NOMO-1 (cell line): ENCODE measurements around the gene SLIT3.
A peak's percentile ranks its signal among the peaks of the same experiment; 100 is the strongest.

ENCODE experiments used
- DNase-seq, 2 experiments: peaks; one replicate each; lab custom pipeline; 2025; ENCODE audit not compliant: unreplicated experiment in 2 of 2; lab: John Stamatoyannopoulos, UW

The SLIT3 gene

DNA sequence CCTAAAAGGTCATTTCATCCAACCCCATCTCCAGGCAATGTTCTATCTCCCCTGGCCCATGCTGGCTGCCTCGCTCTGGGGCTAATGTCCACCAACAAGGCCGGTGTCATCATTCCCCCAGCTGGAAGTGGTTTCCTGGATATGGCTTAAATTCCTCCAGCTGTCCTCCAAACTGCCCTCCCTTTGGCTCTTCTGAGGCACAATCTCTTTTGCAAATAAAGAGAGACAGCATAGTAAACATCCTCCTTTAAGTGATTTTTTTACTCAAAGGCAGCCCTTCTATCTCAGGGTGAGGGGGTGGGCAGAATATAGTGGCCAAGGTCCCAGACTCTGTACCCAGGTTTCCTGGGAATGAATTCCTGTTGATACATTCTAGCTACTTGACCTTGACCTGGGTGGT is 604.3 kb downstream of the SLIT3 start:
- DNase-seq: no peak

DNA sequence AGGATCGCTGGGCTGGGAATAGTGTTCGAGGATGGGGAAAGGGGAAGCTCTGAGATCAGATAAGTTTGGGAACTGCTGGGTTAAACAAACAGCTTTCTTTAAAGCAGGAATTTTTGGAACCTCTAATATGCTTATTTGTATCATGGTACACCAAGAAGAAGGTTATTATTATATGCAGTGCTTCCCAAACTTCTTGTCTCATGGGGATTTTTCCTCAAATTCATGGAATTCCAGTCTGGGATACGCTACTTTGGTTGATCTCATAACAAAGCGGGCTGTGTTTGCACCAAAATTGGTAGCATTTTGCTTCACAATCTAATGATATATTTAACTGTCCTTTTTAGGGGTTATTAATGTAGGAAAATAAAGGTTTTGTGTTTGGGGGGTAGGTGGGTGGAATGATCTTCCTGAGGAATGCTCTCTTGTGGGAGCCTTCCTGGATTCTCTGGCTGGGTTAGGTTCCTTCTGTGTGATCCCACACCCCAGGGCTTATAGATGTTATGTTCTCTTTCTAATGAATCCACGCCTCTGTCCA is 605.6 kb downstream of the SLIT3 start:
- DNase-seq: no peak

DNA sequence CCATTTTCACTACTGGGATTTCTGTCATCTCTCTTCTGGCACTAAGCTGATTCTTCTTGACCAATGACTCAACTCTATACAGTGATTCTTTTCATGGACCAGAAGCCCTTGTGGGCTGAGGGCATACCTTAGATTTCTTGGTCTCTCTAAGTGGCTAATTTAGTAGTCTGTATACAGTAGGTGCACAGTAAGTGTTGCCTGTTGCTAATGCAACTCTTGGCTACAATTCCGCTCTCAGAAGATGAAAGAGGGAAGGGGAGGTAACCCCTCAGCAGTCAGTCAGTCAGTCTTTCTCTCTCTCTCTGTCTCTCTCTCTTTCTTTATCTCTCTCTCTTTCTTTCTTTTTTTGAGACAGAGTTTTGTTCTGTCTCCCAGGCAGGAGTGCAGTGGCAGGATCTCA is 606.6 kb downstream of the SLIT3 start:
- no peak for DNase-seq

DNA sequence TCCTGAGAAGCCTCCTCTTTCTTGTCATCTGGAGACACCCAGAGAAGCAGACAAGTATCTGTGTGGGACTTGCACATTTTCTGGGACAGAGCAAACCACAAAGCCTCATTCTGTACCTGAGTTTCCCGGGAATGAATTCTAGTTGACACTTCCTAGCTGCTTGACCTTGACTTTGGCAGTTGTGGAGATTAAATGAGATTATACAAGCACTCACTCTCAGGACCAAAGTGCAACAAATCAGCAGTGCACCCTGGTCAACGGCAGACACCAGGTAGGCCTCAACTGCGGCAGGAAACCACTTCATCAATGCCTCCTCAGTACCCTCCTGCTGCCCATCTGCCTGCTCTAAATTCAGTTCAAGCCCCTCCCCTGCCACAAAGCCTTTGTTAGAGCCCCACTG is 607.1 kb downstream of the SLIT3 start:
- no peak for DNase-seq

DNA sequence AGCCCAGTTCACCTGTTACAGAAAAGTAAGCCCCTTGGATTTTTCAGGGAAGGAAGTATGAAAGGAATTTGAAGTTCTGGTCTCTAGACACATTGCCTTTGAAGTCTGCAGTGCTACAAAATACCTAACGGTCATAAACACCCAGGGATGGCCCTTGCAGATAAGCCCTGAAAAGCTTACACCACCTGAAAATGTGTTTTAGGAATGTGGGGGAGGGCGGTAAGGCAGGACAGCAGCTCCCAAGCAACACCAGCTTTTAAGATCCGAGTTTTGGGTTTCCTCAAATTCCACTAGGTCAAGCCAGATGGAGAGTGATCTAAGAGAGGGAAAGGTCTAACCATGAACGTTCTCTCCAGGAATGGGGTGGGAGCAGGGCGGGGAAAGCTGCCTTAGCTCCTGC is 607.6 kb downstream of the SLIT3 start:
- no peak for DNase-seq

DNA sequence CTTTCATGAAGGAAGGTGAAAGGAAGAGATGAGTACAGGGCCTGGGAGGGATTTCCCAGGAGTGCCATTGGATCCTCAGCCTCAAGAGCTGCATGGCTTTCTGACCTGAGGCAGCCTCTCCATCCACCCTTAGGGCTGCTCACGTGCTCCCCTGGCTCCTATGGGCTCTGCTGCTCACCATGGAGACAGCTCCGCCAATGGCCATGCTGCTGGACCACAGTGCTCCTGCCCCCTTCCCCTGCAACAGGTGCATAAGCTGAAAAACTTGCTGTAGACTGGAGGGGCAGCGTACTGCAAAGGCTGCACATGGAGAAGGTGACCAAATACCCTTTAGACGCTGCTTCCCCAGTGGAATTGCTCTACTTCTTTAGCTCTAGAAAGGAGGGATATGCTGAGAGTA is 609.0 kb downstream of the SLIT3 start:
- DNase-seq: no peak

DNA sequence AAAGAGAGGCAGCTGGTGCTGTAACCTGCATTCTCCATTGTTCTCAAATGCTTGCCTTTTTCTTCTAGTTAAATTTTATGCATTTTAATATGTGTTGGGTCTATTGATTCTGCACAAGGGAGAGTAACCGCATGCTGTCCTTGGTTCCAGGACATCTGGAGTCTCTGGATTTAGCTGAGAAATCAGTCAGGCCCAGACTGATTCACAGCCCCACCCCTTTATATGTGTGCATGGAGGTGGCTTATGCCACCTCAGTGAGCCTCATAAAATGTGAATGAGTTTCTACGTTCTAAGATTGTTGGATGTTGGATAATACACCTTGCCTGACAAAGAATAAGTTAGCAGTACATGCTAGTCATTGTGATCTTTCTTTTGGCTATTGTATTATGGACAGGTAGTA is 611.7 kb downstream of the SLIT3 start:
- no peak for DNase-seq

DNA sequence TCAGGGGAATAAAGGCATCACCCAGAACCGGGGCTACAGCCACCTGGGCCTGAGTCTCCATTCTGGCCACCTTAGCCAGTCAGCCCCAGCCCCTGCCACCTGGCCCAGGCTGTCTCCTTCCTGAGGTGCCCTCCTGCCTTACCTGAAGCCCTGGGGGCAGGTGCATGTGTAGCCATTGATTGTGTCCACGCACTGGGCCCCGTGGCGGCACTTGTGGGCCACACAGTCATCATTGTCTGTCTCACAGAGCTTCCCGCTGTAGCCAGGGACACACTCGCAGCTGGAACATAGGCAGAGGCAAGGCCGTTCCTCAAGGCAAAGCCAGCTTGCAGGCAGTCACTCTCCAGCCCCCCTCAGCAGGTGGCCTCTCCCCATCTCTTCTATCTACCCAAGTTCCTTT is 614.1 kb downstream of the SLIT3 start:
- no peak for DNase-seq

DNA sequence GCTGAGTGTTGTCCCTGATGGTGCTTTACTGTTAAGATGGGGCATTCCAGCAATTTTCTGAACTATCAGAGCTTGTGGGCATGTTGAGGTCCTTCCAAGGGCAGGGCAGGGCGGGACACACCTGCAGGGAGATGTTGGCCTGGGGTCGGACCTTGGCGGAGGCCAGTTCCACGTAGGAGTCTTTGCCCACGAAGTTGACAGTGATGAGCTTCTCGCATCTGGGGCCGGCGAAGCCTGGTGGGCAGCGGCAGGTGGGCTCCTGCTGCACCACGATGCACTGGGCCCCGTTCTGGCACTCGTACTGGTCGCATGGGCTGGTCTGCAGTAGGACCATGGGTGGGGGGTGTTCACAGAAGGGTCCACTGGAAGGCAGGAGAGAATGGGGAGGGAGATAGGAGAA is 615.4 kb downstream of the SLIT3 start:
- DNase-seq: no peak

DNA sequence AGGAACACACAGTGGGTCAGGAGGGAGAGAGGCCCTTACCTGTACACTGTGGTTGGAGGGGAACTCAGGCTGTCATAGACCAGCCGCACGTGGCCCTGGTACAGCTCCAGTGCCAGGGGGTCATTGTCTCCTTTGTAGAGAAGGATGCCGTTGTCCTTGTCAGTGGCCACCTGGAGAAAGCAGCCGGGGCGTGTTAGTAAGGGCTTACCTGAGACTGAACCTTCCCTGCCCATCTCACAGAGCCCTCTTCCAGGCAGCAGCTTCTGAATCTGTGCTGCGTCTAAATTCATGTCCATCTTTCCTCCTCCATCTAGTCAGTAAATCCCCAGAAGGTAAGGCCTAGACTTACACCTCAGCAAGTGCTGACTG is 617.0 kb downstream of the SLIT3 start:
- DNase-seq: no peak

DNA sequence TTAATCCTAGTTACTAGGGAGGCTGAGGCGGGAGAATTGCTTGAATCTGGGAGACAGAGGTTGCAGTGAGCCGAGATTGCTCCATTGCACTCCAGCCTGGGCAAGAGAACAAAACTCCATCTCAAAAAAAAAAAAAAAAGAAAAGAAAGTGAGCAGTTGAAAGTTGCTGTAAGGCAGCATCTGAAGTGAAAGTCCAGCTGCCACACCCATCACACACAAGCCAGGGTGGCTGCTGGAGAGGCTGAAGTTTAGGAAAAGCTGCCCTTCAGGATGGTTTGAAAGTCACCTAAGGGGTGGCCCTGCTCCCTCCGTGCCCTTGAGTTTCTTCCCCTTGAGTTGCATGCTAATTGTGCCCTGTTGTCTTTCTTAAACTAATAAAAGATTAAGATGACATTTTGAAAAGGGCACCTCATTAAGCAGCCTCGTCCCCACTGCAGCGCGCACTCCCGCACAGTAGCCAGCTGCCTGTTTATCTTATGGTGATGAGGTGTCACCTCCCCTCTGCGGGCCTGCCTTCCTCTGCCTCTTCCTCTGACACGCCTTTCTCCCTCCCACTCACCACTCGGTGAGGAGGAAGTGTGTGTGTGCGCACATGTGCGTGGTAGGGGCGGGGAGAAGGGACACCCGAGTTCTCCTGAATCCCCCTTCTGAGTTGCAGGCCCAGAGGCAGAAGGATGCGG is 617.6 kb downstream of the SLIT3 start:
- DNase-seq: no peak

DNA sequence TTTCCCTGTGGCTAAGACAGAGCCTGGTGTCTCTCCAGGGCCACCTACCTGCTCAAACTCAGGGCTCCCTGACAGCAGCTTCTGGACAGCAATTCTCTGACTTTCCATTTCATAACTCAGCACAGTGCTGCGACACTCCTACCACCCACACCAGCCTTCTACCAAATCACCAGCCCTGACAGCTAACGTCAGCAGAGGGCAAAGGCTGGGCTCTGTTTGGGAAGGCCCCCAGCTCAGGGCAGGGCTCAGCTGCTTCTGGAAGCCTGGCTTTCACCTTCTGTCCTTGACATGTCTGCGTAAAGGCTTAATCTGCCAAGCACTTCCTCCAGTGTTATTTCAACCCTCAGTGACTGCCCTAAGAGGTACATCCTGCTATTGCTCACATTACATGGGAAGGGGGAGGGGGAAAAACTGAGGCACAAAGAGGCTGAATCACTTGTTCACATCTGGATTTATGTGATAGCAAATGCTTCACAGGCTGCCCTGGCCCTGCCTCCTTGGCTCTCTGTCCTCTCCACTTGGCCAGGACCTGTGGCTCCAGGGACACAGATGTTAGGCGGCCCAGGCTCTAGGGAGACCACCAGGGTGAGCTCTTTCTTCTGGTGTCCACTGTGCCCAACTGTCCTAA is 619.3 kb downstream of the SLIT3 start:
- no peak for DNase-seq

DNA sequence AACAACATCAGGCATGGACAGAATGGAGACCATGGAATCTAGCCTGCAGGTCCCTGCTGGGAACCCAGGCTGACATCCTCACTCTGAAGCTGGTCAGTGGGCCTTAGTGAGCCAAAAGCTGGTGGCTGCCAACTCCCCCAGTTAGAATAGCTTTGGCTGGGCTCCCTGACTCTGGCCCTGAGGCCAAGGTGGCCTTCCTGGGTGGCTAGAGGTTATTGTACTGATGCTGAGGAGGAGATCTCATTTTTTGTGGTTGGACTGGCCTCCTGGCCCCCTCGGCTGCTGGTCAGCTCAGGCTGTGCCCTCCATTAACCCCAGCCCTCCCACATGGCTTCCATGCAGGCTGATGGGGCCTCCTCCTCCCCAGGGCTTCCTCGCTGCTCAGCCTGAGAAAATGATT is 620.5 kb downstream of the SLIT3 start:
- no peak for DNase-seq

DNA sequence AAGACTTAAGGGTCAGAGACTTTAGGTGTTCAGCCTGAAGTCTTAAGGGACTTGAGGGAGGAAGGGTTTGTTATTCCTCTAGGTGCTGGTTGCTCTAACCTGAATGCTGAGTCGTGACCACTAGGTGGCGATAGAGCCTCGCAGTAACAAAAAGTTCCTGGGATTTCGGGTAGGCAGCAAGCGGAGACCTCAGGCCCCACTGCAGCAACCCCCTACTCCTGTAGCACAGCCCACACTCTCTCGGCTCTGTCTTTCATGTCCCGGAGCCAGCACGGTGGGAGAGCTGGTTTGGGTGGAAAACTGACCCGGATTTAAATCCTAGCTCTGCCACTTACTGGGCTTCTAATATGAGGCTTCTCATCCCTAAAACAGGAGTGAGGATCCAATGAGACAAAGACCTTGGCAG is 621.4 kb downstream of the SLIT3 start:
- peak in 1 of 2 experiments; percentile 32 for DNase-seq

DNA sequence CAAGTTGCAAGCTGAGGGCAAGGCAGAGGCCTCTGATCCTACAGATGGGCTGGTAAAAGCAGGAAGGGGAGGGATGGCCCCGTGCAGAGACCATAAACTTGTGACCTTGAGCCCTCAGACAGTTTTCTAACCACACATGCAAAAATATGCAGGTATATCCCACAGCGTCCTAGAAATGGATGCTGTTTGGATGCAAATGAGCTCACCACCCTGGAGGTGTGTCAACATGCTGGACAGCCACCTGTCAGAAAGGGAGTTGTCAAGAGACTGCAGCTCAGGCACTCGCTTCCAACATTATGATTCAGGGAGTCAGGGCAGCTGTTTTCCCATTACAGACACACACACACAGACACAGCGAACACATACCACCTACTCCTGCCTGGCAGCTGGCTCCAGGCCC is 624.4 kb downstream of the SLIT3 start:
- DNase-seq: no peak

DNA sequence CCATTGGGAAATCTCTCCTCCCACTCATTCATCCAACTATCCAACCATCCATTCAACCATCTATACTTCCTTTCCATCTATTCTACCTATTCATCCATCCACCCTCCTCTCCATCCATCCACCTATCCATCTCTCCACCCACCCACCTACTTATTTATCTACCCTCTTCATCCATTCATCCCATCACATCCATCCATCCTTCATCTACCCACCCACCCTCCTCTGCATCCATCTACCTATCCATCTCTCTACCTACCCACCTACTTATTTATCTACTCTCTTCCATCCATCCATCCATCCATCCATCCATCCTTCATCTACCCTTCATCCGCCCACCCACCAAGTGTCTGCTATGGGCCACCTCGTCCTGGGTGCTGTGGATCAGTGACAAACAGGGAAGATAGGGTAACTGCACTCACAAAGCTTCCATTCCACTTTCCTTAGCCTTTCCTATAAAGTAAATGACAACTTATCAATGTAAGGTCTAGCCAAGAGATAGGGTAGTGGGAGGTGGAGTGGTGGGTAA is 625.0 kb downstream of the SLIT3 start:
- no peak for DNase-seq

DNA sequence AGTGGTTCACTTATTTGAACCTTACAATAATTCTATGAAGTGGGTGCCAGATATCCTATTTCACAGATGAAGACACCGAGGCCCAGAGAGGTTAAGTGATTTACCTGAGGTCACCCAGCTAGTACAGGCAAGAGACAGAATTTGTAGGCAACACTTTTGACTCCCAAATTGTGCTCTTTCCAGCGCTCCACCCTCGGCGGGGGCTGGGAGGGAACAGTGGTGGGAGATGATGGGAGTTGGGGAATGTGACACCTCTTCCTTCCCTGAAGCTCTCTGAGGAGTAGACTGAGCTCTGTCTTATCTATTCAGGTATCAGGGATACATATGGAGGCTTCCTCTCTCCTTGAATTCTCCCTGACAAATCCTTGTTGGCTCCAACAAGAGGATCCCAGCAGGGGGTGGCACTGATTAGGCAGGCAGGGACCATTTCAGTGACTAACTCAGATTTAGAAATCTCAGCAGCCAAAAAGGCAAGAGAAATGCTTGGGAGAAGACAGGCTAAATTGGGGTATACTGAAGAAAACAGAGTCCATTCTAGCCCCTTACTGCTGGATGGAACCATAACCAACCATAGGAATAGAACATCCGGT is 626.0 kb downstream of the SLIT3 start:
- DNase-seq: no peak

DNA sequence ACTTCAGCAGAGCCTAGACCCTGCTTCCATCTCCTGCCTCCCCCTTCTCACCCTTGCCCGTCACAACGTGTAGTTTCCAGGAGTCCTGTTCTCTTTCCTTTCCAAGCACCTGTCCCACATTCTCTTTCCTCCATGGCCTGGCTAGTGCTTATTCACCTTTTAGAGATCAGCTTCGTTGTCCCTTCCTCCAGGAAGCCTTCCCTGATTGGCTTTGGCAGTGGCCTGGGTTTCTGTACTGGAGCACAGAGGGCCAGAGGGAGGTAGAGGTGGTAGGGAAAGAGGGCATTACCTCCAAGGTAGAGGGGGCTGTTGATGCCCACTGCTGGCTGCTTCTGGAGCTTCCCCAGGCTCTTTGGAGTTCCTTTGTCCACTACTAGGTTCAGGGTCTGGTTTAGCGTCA is 628.1 kb downstream of the SLIT3 start:
- no peak for DNase-seq

DNA sequence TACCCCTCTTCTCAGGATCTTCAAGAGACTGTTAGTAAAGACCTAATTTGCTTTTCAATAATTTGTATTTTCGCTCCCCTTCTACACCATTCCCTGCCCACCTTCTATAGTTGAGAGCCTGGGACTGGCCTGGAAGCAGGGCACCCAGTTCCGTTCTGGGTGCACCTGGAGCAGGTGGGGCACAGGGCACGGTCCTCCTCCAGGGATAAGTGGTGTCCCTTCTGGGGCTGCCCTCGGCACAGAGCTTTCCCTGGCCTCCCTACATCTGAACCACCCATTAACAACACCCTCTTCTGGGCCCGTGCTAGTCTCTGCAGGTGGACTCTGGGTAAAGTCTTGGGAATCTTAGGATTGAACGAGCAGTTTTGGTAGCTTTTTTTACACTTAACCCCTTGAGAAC is 628.9 kb downstream of the SLIT3 start:
- DNase-seq: no peak

DNA sequence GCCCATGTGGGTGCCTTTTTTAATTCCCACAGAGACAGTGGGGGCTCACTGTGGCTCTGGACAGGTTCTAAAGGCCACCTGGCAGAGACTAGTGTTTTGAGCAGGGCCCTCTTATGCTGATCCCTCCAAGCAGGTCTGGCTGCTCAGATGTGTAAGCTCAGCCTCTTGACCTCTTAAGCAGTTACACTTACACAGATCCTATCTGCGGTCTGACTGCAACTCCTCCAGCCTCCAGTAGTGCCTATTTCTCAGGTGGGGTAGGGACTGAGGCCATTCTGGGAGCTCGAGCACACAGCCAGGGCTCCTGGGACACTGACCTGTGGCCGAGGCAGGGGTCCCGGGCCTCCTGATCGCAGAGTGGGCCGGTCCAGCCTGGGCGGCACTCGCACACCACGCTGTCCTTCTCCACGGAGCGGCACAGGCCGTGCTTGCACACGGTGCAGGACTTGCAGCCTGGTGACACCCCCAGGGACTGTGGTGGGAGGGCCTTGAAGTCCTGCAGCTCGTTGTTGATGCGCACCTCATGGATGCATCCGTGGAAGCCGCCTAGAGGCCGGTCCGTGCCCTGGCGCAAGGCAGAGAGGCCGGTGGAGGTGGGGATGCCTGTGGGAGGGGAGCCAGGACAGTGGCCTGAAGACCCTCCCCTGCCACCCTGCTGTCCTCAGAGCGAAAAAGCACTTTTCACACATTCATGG is 629.9 kb downstream of the SLIT3 start:
- DNase-seq: no peak

DNA sequence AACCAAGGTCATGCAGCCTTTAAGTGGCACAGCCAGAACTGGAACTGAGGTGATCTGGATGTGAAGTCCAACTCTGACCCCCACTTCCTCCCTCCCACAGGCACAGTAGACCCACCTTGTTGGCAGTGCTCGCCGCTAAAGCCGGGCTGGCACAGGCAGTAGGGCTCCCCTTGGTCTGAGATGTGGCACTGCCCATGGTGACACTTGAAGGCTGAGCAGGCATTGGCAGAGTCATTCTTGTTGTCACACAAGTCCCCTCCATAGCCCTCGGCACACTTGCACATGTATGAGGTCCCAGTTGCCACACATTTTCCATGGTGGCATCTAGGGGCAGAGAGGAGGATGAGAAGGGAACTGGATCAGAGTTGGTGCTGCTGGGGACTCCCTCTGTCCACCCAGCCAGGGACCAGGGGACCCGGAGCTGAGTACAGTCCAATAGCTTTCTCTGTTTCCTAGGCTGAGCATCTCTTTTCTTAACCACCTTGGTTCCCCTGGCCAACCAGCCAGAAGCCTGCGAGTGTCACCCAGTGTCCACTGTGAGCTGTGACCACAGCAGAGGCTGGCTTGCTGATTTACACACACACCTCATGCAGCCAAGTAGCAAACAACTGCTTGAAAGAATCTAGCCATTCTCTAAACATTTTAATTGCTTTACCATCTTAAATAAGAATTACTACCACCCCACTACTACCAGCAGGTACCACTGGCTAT is 631.1 kb downstream of the SLIT3 start:
- DNase-seq: no peak
